Measurements from ENCODE around the gene CPA1.

CPA1 gene

GRCh38 chr7:130396109-130396508 is 15.8 kb downstream of the CPA1 start:
- no peak for DNase-seq (ENCODE audit: low read depth)

- DNase-seq (ENCODE audit: low read depth): no peak
Observed at GRCh38 chr7:130397051-130397757, 16.9 kb downstream of the CPA1 start.

GRCh38 chr7:130397758-130398073 is 17.4 kb downstream of the CPA1 start:
- no peak for DNase-seq (ENCODE audit: low read depth)

- DNase-seq (ENCODE audit: low read depth): no peak
Observed at GRCh38 chr7:130398526-130399090, 18.3 kb downstream of the CPA1 start.

- DNase-seq (ENCODE audit: low read depth): no peak
Observed at GRCh38 chr7:130400120-130400572, 19.9 kb downstream of the CPA1 start.

- DNase-seq (ENCODE audit: low read depth): no peak
Observed at GRCh38 chr7:130401101-130401500, 20.8 kb downstream of the CPA1 start.

GRCh38 chr7:130401578-130401977 is 21.3 kb downstream of the CPA1 start:
- no peak for DNase-seq (ENCODE audit: low read depth)

GRCh38 chr7:130405003-130405402 is 24.7 kb downstream of the CPA1 start:
- DNase-seq (ENCODE audit: low read depth): no peak

GRCh38 chr7:130409067-130409711 is 28.9 kb downstream of the CPA1 start:
- DNase-seq (ENCODE audit: low read depth): no peak

GRCh38 chr7:130409712-130410072 is 29.4 kb downstream of the CPA1 start:
- DNase-seq (ENCODE audit: low read depth): no peak

GRCh38 chr7:130410868-130411541 is 30.7 kb downstream of the CPA1 start:
- DNase-seq (ENCODE audit: low read depth): no peak

GRCh38 chr7:130413201-130413600 is 32.9 kb downstream of the CPA1 start:
- no peak for DNase-seq (ENCODE audit: low read depth)

- DNase-seq (ENCODE audit: low read depth): no peak
Observed at GRCh38 chr7:130415006-130415405, 34.7 kb downstream of the CPA1 start.

- DNase-seq (ENCODE audit: low read depth): no peak
Observed at GRCh38 chr7:130417213-130417612, 36.9 kb downstream of the CPA1 start.

- DNase-seq (ENCODE audit: low read depth): no peak
Observed at GRCh38 chr7:130418306-130418705, 38.0 kb downstream of the CPA1 start.

GRCh38 chr7:130419658-130420057 is 39.4 kb downstream of the CPA1 start:
- no peak for DNase-seq (ENCODE audit: low read depth)

- no peak for DNase-seq (ENCODE audit: low read depth)
Observed at GRCh38 chr7:130420943-130421578, 40.8 kb downstream of the CPA1 start.

GRCh38 chr7:130421684-130422083 is 41.4 kb downstream of the CPA1 start:
- no peak for DNase-seq (ENCODE audit: low read depth)

- DNase-seq (ENCODE audit: low read depth): no peak
Observed at GRCh38 chr7:130423501-130424037, 43.3 kb downstream of the CPA1 start.

GRCh38 chr7:130425796-130426195 is 45.5 kb downstream of the CPA1 start:
- DNase-seq (ENCODE audit: low read depth): no peak

GRCh38 chr7:130426564-130426963 is 46.3 kb downstream of the CPA1 start:
- DNase-seq (ENCODE audit: low read depth): no peak

GRCh38 chr7:130429019-130429418 is 48.7 kb downstream of the CPA1 start:
- DNase-seq (ENCODE audit: low read depth): no peak
